Thymus (tissue), 11 donors: ENCODE results near the gene KLC1. TPM values are rescaled to one million over a fixed set of nuclear protein-coding genes. Genes with fewer than 3 reads are reported as not detected.
"Not testable (repeated sequence)": the region's sequence is repeated elsewhere in the genome, so short reads cannot be mapped to it uniquely, and the experiment has no call there.

Experiments used
- DNase-seq, 9 donors: peaks; one replicate each; pipeline ENCODE4 v3.0.0-alpha.2; 2013; ENCODE audit warnings: low spot score in 9 of 9, low read depth in 6 of 9, missing footprints in 1 of 9
- H3K27ac ChIP-seq, 2 donors: one replicate each; pipeline ENCODE4 v1.5.1; 2013; ENCODE audit warnings: control low read depth in 1 of 2, low read depth in 1 of 2, low read length in 1 of 2, mild to moderate bottlenecking in 1 of 2, moderate library complexity in 1 of 2
- H3K27me3 ChIP-seq, 2 donors: one replicate each; pipeline ENCODE4 v1.5.1; 2013; ENCODE audit warnings: low read length in 1 of 2; ENCODE audit not compliant: control insufficient read depth in 2 of 2, insufficient read depth in 1 of 2
- H3K36me3 ChIP-seq, 2 donors: one replicate each; pipeline ENCODE4 v1.5.1; 2013; ENCODE audit warnings: low read length in 1 of 2, mild to moderate bottlenecking in 1 of 2, moderate library complexity in 1 of 2; ENCODE audit not compliant: control insufficient read depth in 2 of 2, insufficient read depth in 2 of 2
- H3K4me1 ChIP-seq, 2 donors: one replicate each; pipeline ENCODE4 v1.5.1; 2013; ENCODE audit warnings: low read length in 2 of 2; ENCODE audit not compliant: control insufficient read depth in 2 of 2, insufficient read depth in 2 of 2
- H3K4me3 ChIP-seq, 2 donors: one replicate each; pipeline ENCODE4 v1.5.1; 2013; ENCODE audit warnings: low read length in 2 of 2, control low read depth in 1 of 2, mild to moderate bottlenecking in 1 of 2
- H3K9me3 ChIP-seq, 2 donors: one replicate each; pipeline ENCODE4 v1.5.1; 2013; ENCODE audit warnings: low read length in 1 of 2, mild to moderate bottlenecking in 1 of 2; ENCODE audit not compliant: control insufficient read depth in 2 of 2, insufficient read depth in 1 of 2
- WGBS: extraction: QIAGEN DNeasy Blood & Tissue Kit; methylation state at CpG from one replicate; pipeline ENCODE4 v1.1.7; 2013; 5-methylcytosine and 5-hydroxymethylcytosine counted together
- polyA plus RNA-seq: library from polyadenylated mRNA; stranded (reverse); fragments of 200-250 nt; gene quantifications from one replicate; pipeline ENCODE4 v1.2.3, GENCODE V29; 2013
- total RNA-seq: library from RNA; stranded (reverse); fragments of 120-200 nt; gene quantifications from one replicate; pipeline ENCODE4 v1.2.4, GENCODE V29; 2013
- donor health status: healthy.

Gene KLC1
- total and polyA plus RNA-seq, 2 donors = 60.1 to 121 TPM

DNA sequence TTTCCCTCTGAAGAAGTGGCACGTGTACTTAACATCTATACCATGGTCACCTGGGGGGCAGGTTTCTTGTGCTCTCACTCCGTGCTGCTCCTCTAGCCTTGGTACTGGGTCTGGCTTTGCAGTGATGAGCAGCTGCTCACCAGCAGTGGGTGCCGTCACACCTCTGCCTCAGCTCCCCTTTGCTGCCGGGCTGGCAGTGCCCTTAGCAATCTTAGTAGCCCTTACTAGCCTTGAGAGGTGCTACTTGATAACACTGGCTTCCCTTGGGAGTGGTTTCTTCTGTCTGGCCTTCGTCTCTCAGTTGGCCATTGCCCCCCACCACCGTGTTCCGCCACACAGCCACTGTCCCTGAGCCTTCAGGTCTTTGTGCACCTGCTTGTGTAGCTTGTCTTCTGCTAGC lies 22.6 kb downstream of the KLC1 start:
- Histone ChIP-seq H3K27me3 (no peaks in the 10 kb centered on the region), H3K9me3 (no peaks in the 10 kb centered on the region), H3K4me3 (no peak overlapping the region), H3K27ac (no peak overlapping the region), H3K4me1 (no peaks in the 10 kb centered on the region), H3K36me3 (peaks cover 21% of the 10 kb centered on the region in 2 donors)
- no peak for DNase-seq
- WGBS = 98% methylated on average over 7 of the region's 7 CpGs

DNA sequence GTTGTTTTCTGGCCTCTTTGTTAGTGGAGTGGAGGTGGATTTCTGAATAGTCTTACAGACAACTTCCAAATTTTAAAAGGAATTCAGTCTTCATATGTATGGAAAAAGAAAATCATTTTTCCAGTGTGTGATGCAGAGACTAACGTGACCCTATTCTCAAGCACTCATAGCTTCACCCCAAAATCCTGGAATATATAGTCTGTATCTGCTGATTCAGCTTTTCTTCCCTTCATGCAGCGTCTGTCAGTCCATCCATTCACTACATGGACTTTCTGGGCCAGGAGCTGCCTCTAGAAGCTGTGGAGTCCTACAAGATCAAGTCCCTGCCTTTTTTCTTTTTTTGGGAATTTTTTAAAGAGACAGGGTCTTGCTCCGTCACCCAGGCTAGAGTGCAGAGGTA lies 23.8 kb downstream of the KLC1 start:
- H3K27ac ChIP-seq = no peak overlapping the region
- DNase-seq = no peak
- H3K4me1 ChIP-seq = no peaks in the 10 kb centered on the region
- no peak overlapping the region for H3K4me3 ChIP-seq
- peaks cover 33 to 34% of the 10 kb centered on the region in 2 donors for H3K36me3 ChIP-seq
- no peaks in the 10 kb centered on the region for H3K27me3 ChIP-seq
- WGBS = 97% methylated on average over 3 of the region's 3 CpGs
- no peaks in the 10 kb centered on the region for H3K9me3 ChIP-seq

DNA sequence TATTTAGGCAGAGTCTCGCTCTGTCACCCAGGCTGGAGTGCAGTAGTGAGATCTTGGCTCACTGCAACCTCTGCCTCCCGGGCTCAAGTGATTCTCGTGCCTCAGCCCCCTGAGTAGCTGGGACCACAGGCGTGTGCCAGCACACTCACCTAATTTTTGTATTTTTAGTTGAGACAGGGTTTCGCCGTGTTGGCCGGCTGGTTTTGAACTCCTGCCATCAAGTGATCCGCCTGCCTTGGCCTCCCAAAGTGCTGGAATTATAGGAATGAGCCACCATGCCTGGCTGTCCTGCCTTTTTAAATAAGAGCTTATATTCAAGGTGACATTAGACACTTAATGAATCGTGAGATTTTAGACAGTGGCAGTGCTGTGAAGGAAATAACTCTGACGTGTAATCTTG lies 24.3 kb downstream of the KLC1 start:
- H3K27me3 ChIP-seq, DNase-seq, H3K4me1 ChIP-seq, H3K9me3 ChIP-seq, H3K27ac ChIP-seq, H3K4me3 ChIP-seq: not testable (repeated sequence)
- 93% methylated on average over 10 of the region's 10 CpGs for WGBS
- H3K36me3 ChIP-seq = peaks cover 37 to 39% of the 10 kb centered on the region in 2 donors

DNA sequence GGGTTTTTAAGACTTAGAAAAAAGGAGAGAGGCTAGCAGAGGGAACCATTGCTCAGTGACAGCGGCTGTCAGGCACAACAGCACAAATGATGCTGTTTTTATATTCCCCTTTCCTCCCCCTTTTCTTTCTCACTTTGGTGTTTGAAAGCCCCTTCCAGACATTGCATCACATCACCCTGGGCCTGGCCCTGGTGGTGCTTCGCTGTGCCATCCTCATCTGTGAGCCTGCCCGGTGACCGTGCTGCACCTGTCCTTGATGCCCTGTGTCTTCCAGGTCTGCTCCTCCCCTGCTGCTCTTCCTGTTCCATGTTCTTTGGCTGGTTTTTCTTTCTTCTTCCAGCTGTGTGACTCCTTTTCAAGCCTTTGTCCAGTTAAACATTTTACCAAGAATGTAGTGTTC lies 24.8 kb downstream of the KLC1 start:
- DNase-seq = no peak
- H3K27me3 ChIP-seq = no peaks in the 10 kb centered on the region
- H3K27ac ChIP-seq = no peak overlapping the region
- over 99% methylated on average over 4 of the region's 4 CpGs for WGBS
- no peaks in the 10 kb centered on the region for H3K4me1 ChIP-seq
- H3K9me3 ChIP-seq = no peaks in the 10 kb centered on the region
- H3K36me3 ChIP-seq = peaks cover 37 to 41% of the 10 kb centered on the region in 2 donors
- no peak overlapping the region for H3K4me3 ChIP-seq

DNA sequence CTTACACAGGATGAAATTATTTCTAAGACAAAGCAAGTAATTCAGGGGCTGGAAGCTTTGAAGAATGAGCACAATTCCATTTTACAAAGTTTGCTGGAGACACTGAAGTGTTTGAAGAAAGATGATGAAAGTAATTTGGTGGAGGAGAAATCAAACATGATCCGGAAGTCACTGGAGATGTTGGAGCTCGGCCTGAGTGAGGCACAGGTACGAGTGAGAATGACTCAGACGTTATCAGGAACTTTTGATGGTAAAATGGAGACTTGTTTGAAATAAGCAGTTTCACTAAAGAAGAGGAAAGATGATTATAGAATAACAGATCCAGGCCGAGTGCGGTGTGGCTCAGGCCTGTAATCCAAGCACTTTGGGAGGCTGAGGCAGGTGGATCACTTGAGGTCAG lies 25.6 kb downstream of the KLC1 start:
- no peak for DNase-seq
- 96% methylated on average over 6 of the region's 6 CpGs for WGBS
- H3K9me3 ChIP-seq = no peaks in the 10 kb centered on the region
- no peak overlapping the region for H3K4me3 ChIP-seq
- no peak overlapping the region for H3K27ac ChIP-seq
- no peaks in the 10 kb centered on the region for H3K27me3 ChIP-seq
- H3K4me1 ChIP-seq = no peaks in the 10 kb centered on the region
- peaks cover 42 to 49% of the 10 kb centered on the region in 2 donors for H3K36me3 ChIP-seq

DNA sequence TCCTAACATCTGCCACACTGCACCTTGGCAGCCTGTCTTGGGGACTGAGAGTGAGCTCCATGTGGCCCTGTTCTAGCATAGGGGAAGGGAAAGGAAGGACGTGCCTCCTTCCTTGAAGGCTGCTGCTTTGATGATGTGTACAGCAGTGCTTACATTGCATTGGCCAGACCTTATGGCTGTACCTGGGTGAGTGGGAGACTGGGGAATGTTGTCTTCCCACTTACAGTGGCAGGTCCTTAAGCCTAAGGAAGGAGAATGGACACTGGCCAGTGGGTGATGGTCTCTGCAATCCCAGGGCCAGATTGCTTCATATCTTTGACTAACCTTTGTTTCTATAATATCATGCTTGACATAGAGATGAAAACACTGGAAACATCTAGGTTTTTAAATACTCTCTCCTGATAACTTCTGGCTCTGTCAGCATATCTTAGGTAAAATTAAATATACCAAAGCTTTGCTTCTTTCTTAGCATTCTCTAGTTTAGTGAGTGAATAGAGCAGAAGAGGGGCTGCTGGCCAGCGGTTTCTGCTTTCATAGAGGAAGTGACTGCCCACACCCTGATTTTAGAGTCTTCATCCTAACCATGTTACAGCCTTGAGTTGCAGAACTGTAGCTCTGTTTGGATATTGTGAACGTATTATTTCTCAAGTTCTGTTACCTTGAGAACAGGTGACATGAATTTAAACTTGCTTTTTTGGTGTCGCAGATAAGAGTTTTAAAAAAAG lies 27.2 kb downstream of the KLC1 start:
- no peak for DNase-seq
- Histone ChIP-seq H3K36me3 (peaks cover 57 to 61% of the 10 kb centered on the region in 2 donors), H3K9me3 (no peaks in the 10 kb centered on the region), H3K4me3 (no peak overlapping the region), H3K27me3 (no peaks in the 10 kb centered on the region), H3K27ac (no peak overlapping the region), H3K4me1 (no peaks in the 10 kb centered on the region)
- WGBS = 93% methylated on average over 4 of the region's 4 CpGs

DNA sequence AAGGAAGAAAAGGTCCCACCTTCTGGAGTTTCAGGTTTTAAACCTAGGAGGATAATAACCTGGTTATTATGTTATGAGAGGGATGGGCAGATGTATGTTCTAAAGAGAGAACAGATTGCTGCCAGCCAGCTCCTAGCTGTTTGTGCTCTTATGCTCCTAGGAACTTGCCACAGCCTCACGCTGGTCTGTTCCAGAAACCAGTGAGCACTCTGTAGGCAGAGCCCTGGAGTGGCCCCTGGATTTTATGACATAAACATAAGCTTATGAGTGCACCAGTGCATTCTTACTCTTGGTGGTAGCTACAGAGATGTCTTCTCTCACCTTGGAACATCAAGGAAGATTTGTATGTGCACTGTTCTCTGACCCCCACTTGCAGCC lies 27.7 kb downstream of the KLC1 start:
- H3K9me3 ChIP-seq = no peaks in the 10 kb centered on the region
- no peaks in the 10 kb centered on the region for H3K27me3 ChIP-seq
- no peak overlapping the region for H3K27ac ChIP-seq
- H3K4me3 ChIP-seq = no peak overlapping the region
- H3K4me1 ChIP-seq = no peaks in the 10 kb centered on the region
- H3K36me3 ChIP-seq = peaks cover 62 to 67% of the 10 kb centered on the region in 2 donors
- WGBS = 98% methylated on average over 1 of the region's 1 CpG
- no peak for DNase-seq

DNA sequence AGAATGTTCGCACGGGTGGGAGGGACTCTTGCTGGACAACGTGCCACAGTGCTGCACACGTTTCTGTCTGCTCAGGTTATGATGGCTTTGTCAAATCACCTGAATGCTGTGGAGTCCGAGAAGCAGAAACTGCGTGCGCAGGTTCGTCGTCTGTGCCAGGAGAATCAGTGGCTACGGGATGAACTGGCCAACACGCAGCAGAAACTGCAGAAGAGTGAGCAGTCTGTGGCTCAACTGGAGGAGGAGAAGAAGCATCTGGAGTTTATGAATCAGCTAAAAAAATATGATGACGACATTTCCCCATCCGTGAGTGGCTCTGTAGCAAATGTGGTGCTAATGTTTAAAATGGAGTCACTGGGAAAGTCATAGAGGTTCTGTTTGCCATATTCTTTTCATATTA lies 28.5 kb downstream of the KLC1 start:
- Histone ChIP-seq H3K4me1 (no peaks in the 10 kb centered on the region), H3K27me3 (no peaks in the 10 kb centered on the region), H3K27ac (no peak overlapping the region), H3K4me3 (no peak overlapping the region), H3K36me3 (peaks cover 69 to 74% of the 10 kb centered on the region in 2 donors), H3K9me3 (no peaks in the 10 kb centered on the region)
- WGBS = 97% methylated on average over 13 of the region's 13 CpGs
- DNase-seq = no peak

DNA sequence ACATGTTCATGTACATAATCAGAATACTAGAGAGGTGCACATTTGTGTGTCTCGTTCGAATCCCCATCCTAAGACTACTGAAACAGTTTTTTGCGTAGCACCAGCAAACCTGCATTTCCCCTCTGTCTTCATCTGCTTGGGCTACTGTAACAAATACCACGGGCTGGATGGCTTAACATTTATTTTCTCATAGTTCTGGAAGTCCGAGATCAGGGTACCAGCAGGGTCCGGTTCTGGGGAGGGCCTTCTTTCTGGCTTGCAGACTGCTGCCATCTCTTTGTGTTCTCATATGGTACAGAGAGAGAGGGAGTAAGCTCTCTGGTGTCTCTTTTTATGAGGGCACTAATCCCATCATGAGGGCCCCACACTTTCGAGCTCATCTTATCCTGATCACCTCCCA lies 30.6 kb downstream of the KLC1 start:
- no peaks in the 10 kb centered on the region for H3K9me3 ChIP-seq
- H3K4me1 ChIP-seq = no peaks in the 10 kb centered on the region
- H3K27ac ChIP-seq = no peak overlapping the region
- no peaks in the 10 kb centered on the region for H3K27me3 ChIP-seq
- peaks cover 77 to 91% of the 10 kb centered on the region in 2 donors for H3K36me3 ChIP-seq
- no peak overlapping the region for H3K4me3 ChIP-seq
- DNase-seq = no peak
- WGBS = 98% methylated on average over 7 of the region's 7 CpGs
